Peyer's patch (tissue), 4 donors: ENCODE results near the gene CCT2. TPM values are rescaled to one million over a fixed set of nuclear protein-coding genes. Genes with fewer than 3 reads are reported as not detected.
A peak's percentile ranks its signal among the peaks of the same experiment; 100 is the strongest.

ENCODE experiments used
- DNase-seq, 3 donors: peaks; one replicate each; pipeline ENCODE4 v3.0.0-alpha.2; 2017 to 2019
- H3K27ac ChIP-seq, 4 donors: fragments of 200-600 bp; sonication (generic); one replicate each; pipeline ENCODE4 v1.5.1; 2016 to 2019
- H3K27me3 ChIP-seq, 2 donors: fragments of 200-600 bp; sonication (generic); one replicate each; pipeline ENCODE4 v1.5.1; 2019
- H3K36me3 ChIP-seq, 3 donors: fragments of 200-600 bp; sonication (generic); one replicate each; pipeline ENCODE4 v1.5.1; 2016 to 2019
- H3K4me1 ChIP-seq, 4 donors: fragments of 200-600 bp; sonication (generic); one replicate each; pipeline ENCODE4 v1.5.1; 2016 to 2019
- H3K4me3 ChIP-seq, 4 donors: fragments of 200-600 bp; sonication (generic); 1 replicate in 3 of 4; 2 replicates in 1 of 4; pipeline ENCODE4 v1.5.1; 2016 to 2019; ENCODE audit warnings: mild to moderate bottlenecking in 1 of 4
- H3K9me3 ChIP-seq, 4 donors: fragments of 200-600 bp; sonication (generic); one replicate each; pipeline ENCODE4 v1.5.1; 2016 to 2019; ENCODE audit warnings: mild to moderate bottlenecking in 1 of 4
- CTCF ChIP-seq, 6 experiments: fragments of 450-650 bp in 4 of 6; fragments of 200-600 bp in 2 of 6; sonication (generic) in 1 of 6; IDR thresholded peaks; one replicate each; pipeline ENCODE4 v1.5.1; 2017 to 2019; ENCODE audit warnings: antibody characterized with exemption in 6 of 6, mild to moderate bottlenecking in 3 of 6, moderate library complexity in 1 of 6
- POLR2A ChIP-seq, 2 donors: fragments of 450-650 bp; IDR thresholded peaks; one replicate each; pipeline ENCODE4 v1.5.1; 2017; ENCODE audit warnings: antibody characterized with exemption in 2 of 2, mild to moderate bottlenecking in 2 of 2, moderate library complexity in 2 of 2
- total RNA-seq, 4 donors: library from RNA; depleted of rRNA; stranded (reverse); fragments of >200 nt; gene quantifications; one replicate each; pipeline ENCODE4 v1.1.0, GENCODE V29; 2016

Gene CCT2
- 10 to 100 TPM; 37.7 to 82.5 (median 59.4) TPM for total RNA-seq

DNA sequence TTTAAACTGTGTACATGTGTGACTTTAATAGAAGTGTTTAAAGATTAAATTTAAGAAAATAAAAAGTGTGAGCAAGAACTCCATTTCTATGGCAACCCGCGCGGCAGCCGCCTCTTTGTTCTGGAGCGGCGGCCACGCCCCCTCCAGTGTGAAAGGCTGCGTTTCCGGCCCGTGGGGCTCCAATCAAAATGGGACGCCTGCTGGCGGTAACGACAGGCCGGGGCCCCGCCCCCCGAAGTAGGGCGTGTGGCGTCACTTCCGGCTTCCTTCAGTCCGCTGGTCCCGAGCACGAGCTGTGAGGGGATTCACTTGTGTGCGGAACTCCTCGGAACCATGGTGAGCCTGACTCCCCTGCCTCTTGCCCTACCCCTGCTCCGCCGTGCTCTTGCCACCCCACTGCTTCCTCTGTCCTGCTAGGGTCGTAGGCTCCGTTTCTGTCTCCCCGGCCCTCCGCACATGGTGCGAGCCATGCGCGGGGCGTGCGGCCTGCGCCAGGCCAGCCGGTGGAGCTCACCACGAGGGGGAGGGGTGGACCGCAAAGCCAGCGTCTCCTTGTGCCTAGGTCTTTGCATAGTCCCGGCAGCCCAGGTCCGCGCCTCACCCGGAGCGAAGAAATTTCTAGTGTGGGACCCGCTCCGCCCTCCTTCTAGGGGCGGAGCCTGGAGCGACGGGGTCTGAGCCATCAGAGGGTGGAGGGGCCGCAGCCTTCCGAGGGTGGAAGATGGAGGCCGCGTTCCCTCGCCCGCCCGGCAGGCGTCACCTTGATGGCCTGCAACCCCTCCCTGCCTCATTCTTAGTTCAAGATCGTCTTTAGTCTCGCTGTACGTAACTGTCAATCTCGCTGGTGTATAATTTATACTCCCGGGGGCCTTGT is at the start of gene CCT2:
Gene CCT2, plus strand, starts transcription at position 271 of the 874 bp plus-strand sequence. Its CDS starts 63 bp downstream, at position 334.
- peaks cover 0 to 33% (median 0%) of the 10 kb centered on the region in 3 donors for H3K36me3 ChIP-seq
- H3K27me3 ChIP-seq, result no peaks in the 10 kb centered on the region
- DNase-seq, result peak; percentile 97 to 99 (median 97)
- peak; percentile 46 to 75 for TF ChIP-seq POLR2A (IDR thresholded peaks at IDR 0.05)
- peak; percentile 10 to 39 (median 20) for TF ChIP-seq CTCF (IDR thresholded peaks at IDR 0.05)
- H3K9me3 ChIP-seq, result no peaks in the 10 kb centered on the region
- H3K4me3 ChIP-seq, result peak within 1 kb of the TSS; percentile 62 to 100 (median 90)
- peaks cover 0 to 9% (median 3%) of the 10 kb centered on the region in 4 donors for H3K4me1 ChIP-seq
- peak within 1 kb of the TSS; percentile 77 to 93 (median 84) for H3K27ac ChIP-seq

DNA sequence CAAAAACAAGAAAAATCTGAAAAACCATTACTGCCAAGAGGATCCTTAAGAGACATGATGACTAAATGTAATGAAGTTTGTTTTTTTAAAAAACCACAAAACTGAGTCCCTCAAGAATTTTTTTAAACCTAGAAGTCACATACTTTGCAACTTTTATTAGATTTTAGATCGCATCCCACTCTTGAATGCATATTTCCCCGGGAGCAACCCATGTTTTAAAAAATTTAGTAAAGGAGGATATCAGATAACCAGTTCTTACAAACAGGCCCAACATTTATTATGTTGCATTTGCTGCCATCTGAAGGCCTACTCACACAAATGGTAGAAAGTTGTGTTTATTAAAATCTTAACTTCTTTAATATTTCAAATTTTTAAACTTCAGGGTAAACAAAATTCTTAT is 44.3 kb upstream of the CCT2 start:
- Histone ChIP-seq H3K27ac (no peak overlapping the region), H3K4me1 (no peaks in the 10 kb centered on the region), H3K36me3 (no peaks in the 10 kb centered on the region), H3K9me3 (no peaks in the 10 kb centered on the region), H3K27me3 (no peaks in the 10 kb centered on the region), H3K4me3 (no peak overlapping the region)
- no peak for DNase-seq
- TF ChIP-seq CTCF (IDR thresholded peaks at IDR 0.05) (no peak), POLR2A (IDR thresholded peaks at IDR 0.05) (no peak)

GRCh38 chr12:69544087-69544486 is 41.2 kb upstream of the CCT2 start:
- Histone ChIP-seq H3K9me3 (no peaks in the 10 kb centered on the region), H3K27me3 (no peaks in the 10 kb centered on the region), H3K4me3 (no peak overlapping the region), H3K36me3 (no peaks in the 10 kb centered on the region), H3K27ac (no peak overlapping the region), H3K4me1 (no peaks in the 10 kb centered on the region)
- no peak for TF ChIP-seq CTCF (IDR thresholded peaks at IDR 0.05)
- TF ChIP-seq POLR2A (IDR thresholded peaks at IDR 0.05), result no peak
- no peak for DNase-seq

GRCh38 chr12:69545081-69545480 is 40.2 kb upstream of the CCT2 start:
- TF ChIP-seq CTCF (IDR thresholded peaks at IDR 0.05) (no peak), POLR2A (IDR thresholded peaks at IDR 0.05) (no peak)
- no peak overlapping the region for H3K4me3 ChIP-seq
- H3K36me3 ChIP-seq, result no peaks in the 10 kb centered on the region
- no peaks in the 10 kb centered on the region for H3K9me3 ChIP-seq
- no peak for DNase-seq
- no peaks in the 10 kb centered on the region for H3K27me3 ChIP-seq
- no peaks in the 10 kb centered on the region for H3K4me1 ChIP-seq
- no peak overlapping the region for H3K27ac ChIP-seq

- no peak for DNase-seq
- H3K4me1 ChIP-seq, result no peaks in the 10 kb centered on the region
- H3K27ac ChIP-seq, result no peak overlapping the region
- no peaks in the 10 kb centered on the region for H3K27me3 ChIP-seq
- H3K4me3 ChIP-seq, result no peak overlapping the region
- no peaks in the 10 kb centered on the region for H3K9me3 ChIP-seq
- TF ChIP-seq CTCF (IDR thresholded peaks at IDR 0.05), result no peak
- no peak for TF ChIP-seq POLR2A (IDR thresholded peaks at IDR 0.05)
- no peaks in the 10 kb centered on the region for H3K36me3 ChIP-seq
These were observed 38.4 kb upstream of the CCT2 start for GRCh38 chr12:69546693-69547438.
